Thoracic aorta (tissue), 2 donors: Measurements from ENCODE around the gene NUDT1. TPM values are rescaled to one million over a fixed set of nuclear protein-coding genes. Genes with fewer than 3 reads are reported as not detected.

Source experiments
- ATAC-seq: fragments of 150-250 bp; one replicate; pipeline ENCODE4 v1.8.0; 2017; ENCODE audit warnings: low read depth; ENCODE audit not compliant: insufficient number of reproducible peaks, low FRiP score
- DNase-seq: peaks from one replicate; pipeline ENCODE4 v3.0.0-alpha.2; 2020; ENCODE audit warnings: low spot score
- H3K27ac ChIP-seq, 2 donors: fragments of 200-600 bp; sonication (generic); 1 replicate in 1 of 2; 2 replicates in 1 of 2; pipeline ENCODE4 v1.5.1; 2016; ENCODE audit warnings: mild to moderate bottlenecking in 2 of 2, moderate library complexity in 2 of 2
- H3K27me3 ChIP-seq: fragments of 200-600 bp; sonication (generic); replicated peaks from 2 replicates; pipeline ENCODE4 v1.6.0; 2016; ENCODE audit warnings: mild to moderate bottlenecking; ENCODE audit not compliant: insufficient read depth
- H3K36me3 ChIP-seq: fragments of 200-600 bp; sonication (generic); one replicate; pipeline ENCODE4 v1.5.1; 2016
- H3K4me1 ChIP-seq, 2 donors: fragments of 200-600 bp; sonication (generic); 1 replicate in 1 of 2; 2 replicates in 1 of 2; pipeline versions ENCODE4 v1.5.1 to v1.6.0; 2016; ENCODE audit warnings: low read depth in 2 of 2, mild to moderate bottlenecking in 1 of 2; ENCODE audit not compliant: control insufficient read depth in 1 of 2
- H3K4me3 ChIP-seq: fragments of 200-600 bp; sonication (generic); 2 replicates; pipeline ENCODE4 v1.5.1; 2016; ENCODE audit warnings: mild to moderate bottlenecking
- H3K9me3 ChIP-seq: fragments of 200-600 bp; sonication (generic); 2 replicates; pipeline ENCODE4 v1.5.1; 2016
- CTCF ChIP-seq: fragments of 200-600 bp; sonication (generic); IDR thresholded peaks from one replicate; pipeline ENCODE4 v1.5.1; 2019; ENCODE audit warnings: antibody characterized with exemption
- total RNA-seq, 2 donors: library from RNA; depleted of rRNA; stranded (reverse); fragments of >200 nt; gene quantifications; one replicate each; pipeline versions ENCODE4 v1.1.0 to v1.2.3, GENCODE V29; 2016

The NUDT1 gene
- total RNA-seq, 2 donors from 2014 or later = 9.7 to 15.2 TPM

DNA sequence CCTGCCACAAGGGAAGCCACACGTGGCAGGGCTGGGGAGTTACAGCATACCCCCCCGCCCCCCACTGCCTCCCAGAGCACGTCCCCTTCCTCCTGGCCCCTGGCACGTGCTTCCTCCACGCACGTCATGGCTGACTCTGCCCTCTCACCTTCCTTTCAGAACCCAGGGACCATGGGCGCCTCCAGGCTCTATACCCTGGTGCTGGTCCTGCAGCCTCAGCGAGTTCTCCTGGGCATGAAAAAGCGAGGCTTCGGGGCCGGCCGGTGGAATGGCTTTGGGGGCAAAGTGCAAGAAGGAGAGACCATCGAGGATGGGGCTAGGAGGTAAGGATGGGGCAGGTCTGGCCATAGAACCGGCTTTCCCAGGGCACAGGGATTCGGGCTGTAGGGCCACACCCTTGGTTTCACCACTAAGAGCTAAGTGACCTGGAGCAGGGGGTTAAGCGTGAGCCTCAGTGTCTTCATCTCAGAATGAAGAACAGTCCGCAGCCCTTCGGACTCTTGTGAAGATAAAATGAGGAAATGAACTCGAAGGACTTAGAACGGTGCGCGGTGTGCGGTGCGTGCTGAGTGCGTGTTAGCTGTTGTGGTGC, 2.5 kb downstream of the NUDT1 start:
- Histone ChIP-seq H3K36me3 (peaks cover under 1% of the 10 kb centered on the region), H3K4me3 (no peak overlapping the region), H3K27ac (no peak overlapping the region), H3K27me3 (no peaks in the 10 kb centered on the region), H3K9me3 (no peaks in the 10 kb centered on the region), H3K4me1 (peaks cover 23 to 35% of the 10 kb centered on the region in 2 donors)
- no peak for DNase-seq
- TF ChIP-seq CTCF = no peak
- ATAC-seq = no peak

GRCh38 chr7:2245883-2246675, 4.1 kb downstream of the NUDT1 start:
- H3K36me3 ChIP-seq = no peaks in the 10 kb centered on the region
- no peaks in the 10 kb centered on the region for H3K27me3 ChIP-seq
- H3K27ac ChIP-seq = no peak overlapping the region
- DNase-seq (no peak), ATAC-seq (no peak)
- H3K4me1 ChIP-seq = peaks cover 19 to 29% of the 10 kb centered on the region in 2 donors
- H3K4me3 ChIP-seq = no peak overlapping the region
- TF ChIP-seq CTCF = no peak
- H3K9me3 ChIP-seq = no peaks in the 10 kb centered on the region

GRCh38 chr7:2247141-2247995, 5.3 kb downstream of the NUDT1 start:
- H3K9me3 ChIP-seq = no peaks in the 10 kb centered on the region
- TF ChIP-seq CTCF = peak; percentile 34
- H3K27ac ChIP-seq = no peak overlapping the region
- ATAC-seq (no peak), DNase-seq (no peak)
- H3K4me1 ChIP-seq = peaks cover 15 to 23% of the 10 kb centered on the region in 2 donors
- no peaks in the 10 kb centered on the region for H3K27me3 ChIP-seq
- no peaks in the 10 kb centered on the region for H3K36me3 ChIP-seq
- no peak overlapping the region for H3K4me3 ChIP-seq

GRCh38 chr7:2248984-2249694, 7.1 kb downstream of the NUDT1 start:
- H3K27ac ChIP-seq = peak overlapping the region; percentile 66 to 73
- no peak for DNase-seq
- TF ChIP-seq CTCF = no peak
- H3K4me3 ChIP-seq = peak overlapping the region; percentile 39
- H3K27me3 ChIP-seq = no peaks in the 10 kb centered on the region
- no peak for ATAC-seq
- H3K36me3 ChIP-seq = no peaks in the 10 kb centered on the region
- H3K4me1 ChIP-seq = peaks cover 12 to 14% of the 10 kb centered on the region in 2 donors
- no peaks in the 10 kb centered on the region for H3K9me3 ChIP-seq
